ENCODE results near the gene PIP4P1.
A peak's percentile ranks its signal among the peaks of the same experiment; 100 is the strongest.

GRCh38 chr14:20412876-20413743 lies 48.1 kb downstream of the PIP4P1 start, which contains the start of gene TEP1:
- TF ChIP-seq EZH2 (IDR thresholded peaks at IDR 0.05), result no peak
- peak; percentile 86 for TF ChIP-seq POLR2AphosphoS5 (IDR thresholded peaks at IDR 0.05; ENCODE audit: borderline replicate concordance, low read depth, low read length)
- no peak for TF ChIP-seq FOXP2 (optimal IDR thresholded peaks at IDR 0.05; ENCODE audit: control extremely low read depth, extremely low read length, insufficient read depth)
